Sigmoid colon (tissue), 4 donors: Measurements from ENCODE around the gene NUDT14.

Source experiments
- EP300 ChIP-seq, 4 donors: sonication (generic); formaldehyde crosslinking; IDR thresholded peaks; one replicate each; pipeline ENCODE4 v1.6.1; 2017; ENCODE audit warnings: antibody characterized with exemption in 4 of 4
- POLR2A ChIP-seq, 2 donors: fragments of 450-650 bp; IDR thresholded peaks; one replicate each; pipeline ENCODE4 v1.6.1; 2016; ENCODE audit warnings: antibody characterized with exemption in 2 of 2, mild to moderate bottlenecking in 2 of 2, moderate library complexity in 2 of 2
- POLR2AphosphoS5 ChIP-seq, 4 donors: sonication (generic); formaldehyde crosslinking; IDR thresholded peaks; one replicate each; pipeline ENCODE4 v1.6.1; 2017; ENCODE audit warnings: antibody characterized with exemption in 4 of 4
- TF ChIP-seq, protein P1 (sequence below), 4 experiments: fragments of 450-650 bp in 3 of 4; fragments of 200-600 bp in 1 of 4; IDR thresholded peaks; one replicate each; pipeline ENCODE4 v1.5.1; 2016 to 2019; ENCODE audit warnings: antibody characterized with exemption in 4 of 4, mild to moderate bottlenecking in 3 of 4, moderate library complexity in 2 of 4

DNA sequence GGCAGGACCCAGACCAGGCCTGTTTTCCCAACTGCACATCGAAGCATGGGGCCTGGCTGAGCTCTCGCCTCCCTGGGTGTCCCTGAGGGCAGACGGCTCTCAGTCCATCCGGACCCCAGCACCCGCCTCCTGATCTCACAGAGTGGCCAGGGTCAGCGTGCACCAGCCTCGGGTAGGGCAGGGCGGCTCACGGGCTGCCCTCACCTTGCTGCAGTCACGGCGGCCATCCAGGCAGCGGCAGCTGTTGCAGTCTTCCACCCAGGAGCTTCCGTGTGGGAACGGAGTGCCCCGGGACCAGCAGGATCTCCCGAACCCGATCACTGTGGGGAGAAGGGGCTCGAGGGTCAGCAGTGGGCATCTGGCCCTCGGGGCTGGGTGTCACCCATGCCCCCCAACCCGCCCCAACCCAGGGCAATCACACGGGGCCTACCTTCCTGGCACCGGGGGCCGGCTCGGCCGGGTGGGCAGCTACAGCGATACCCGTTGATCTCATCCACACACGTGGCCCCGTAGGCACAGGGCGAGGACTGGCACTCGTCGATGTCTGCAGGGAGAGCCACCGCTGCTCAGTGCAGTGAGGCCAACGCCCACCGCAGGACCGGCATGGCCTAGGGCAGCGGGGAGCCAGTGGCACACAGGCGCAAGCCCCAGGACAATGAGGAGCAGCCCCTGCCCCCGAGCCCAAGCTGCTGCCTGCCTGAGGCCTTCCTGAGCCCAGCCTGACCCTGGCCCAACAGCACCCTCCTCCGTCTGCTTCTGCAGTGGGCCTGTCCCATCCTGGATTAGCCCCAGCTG is 34.7 kb downstream of the NUDT14 start:
- no peak for TF ChIP-seq POLR2A (IDR thresholded peaks at IDR 0.05)
- TF ChIP-seq, protein P1, sequence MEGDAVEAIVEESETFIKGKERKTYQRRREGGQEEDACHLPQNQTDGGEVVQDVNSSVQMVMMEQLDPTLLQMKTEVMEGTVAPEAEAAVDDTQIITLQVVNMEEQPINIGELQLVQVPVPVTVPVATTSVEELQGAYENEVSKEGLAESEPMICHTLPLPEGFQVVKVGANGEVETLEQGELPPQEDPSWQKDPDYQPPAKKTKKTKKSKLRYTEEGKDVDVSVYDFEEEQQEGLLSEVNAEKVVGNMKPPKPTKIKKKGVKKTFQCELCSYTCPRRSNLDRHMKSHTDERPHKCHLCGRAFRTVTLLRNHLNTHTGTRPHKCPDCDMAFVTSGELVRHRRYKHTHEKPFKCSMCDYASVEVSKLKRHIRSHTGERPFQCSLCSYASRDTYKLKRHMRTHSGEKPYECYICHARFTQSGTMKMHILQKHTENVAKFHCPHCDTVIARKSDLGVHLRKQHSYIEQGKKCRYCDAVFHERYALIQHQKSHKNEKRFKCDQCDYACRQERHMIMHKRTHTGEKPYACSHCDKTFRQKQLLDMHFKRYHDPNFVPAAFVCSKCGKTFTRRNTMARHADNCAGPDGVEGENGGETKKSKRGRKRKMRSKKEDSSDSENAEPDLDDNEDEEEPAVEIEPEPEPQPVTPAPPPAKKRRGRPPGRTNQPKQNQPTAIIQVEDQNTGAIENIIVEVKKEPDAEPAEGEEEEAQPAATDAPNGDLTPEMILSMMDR (IDR thresholded peaks at IDR 0.05) = no peak
- TF ChIP-seq EP300 (IDR thresholded peaks at IDR 0.05) = no peak
- TF ChIP-seq POLR2AphosphoS5 (IDR thresholded peaks at IDR 0.05) = no peak
